GM12878 (cell line): ENCODE results near the gene LRRC40. TPM values are rescaled to one million over a fixed set of nuclear protein-coding genes. Genes with fewer than 3 reads are reported as not detected.

Experiments used
- ATAC-seq: fragments of 200-7000 bp; cut with Tn5 transposase; 3 replicates; pipeline ENCODE4 v1.9.1; 2020; ENCODE audit warnings: mild to moderate bottlenecking, moderate library complexity
- BruUV-seq: library from RNA; stranded (reverse); fragments of 400-500 nt; replicated peaks from 2 replicates; lab custom pipeline; 2021; lab: Mats Ljungman, UMichigan
- CTCF ChIA-PET: fragments of 300-600 bp; sonication (Branson Sonifier 250); formaldehyde crosslinking; extraction: SDS; loops from one replicate; lab custom pipeline; 2021; ENCODE audit warnings: inconsistent platforms; lab: Yijun Ruan, JAX
- POLR2A ChIA-PET: fragments of 350-600 bp; formaldehyde crosslinking; extraction: SDS; loops from one replicate; lab custom pipeline; 2021; ENCODE audit warnings: inconsistent platforms; lab: Charles Lee
- RAD21 ChIA-PET: fragments of 300-600 bp; sonication (Branson Sonifier 250); formaldehyde crosslinking; loops from one replicate; lab custom pipeline; 2023; ENCODE audit warnings: antibody characterized with exemption; ENCODE audit not compliant: unreplicated experiment; lab: Charles Lee
- SMC1A ChIA-PET: fragments of 300-600 bp; sonication (Branson Sonifier 250); formaldehyde crosslinking; loops from one replicate; lab custom pipeline; 2023; ENCODE audit not compliant: unreplicated experiment, uncharacterized antibody; lab: Charles Lee
- DNase-seq: peaks from one replicate; pipeline ENCODE4 v3.0.0-alpha.2; 2011; ENCODE audit warnings: low read depth, low spot score
- FAIRE-seq: peaks from 3 replicates; lab custom pipeline; 2011; peaks lifted over from hg19 to GRCh38; lab: Jason Lieb, UNC
- H2AFZ ChIP-seq: 2 replicates; pipeline ENCODE4 v1.6.0; 2011; ENCODE audit warnings: low read depth, low read length, control low read depth; ENCODE audit not compliant: control insufficient read depth
- H3K27ac ChIP-seq: 2 replicates; pipeline ENCODE4 v1.5.1; 2011; ENCODE audit warnings: control low read depth; ENCODE audit not compliant: control insufficient read depth, insufficient read depth
- H3K27me3 ChIP-seq, 2 experiments: replicated peaks in 1 of 2; 2 replicates each; pipeline versions ENCODE4 v1.6.0 to v1.6.1; 2011; ENCODE audit warnings: low read length in 1 of 2; ENCODE audit not compliant: control insufficient read depth in 2 of 2, insufficient read depth in 2 of 2
- H3K36me3 ChIP-seq, 2 experiments: 2 replicates each; pipeline ENCODE4 v1.5.1; 2011; ENCODE audit warnings: low read length in 1 of 2; ENCODE audit not compliant: control insufficient read depth in 2 of 2, insufficient read depth in 2 of 2
- H3K4me1 ChIP-seq: 2 replicates; pipeline ENCODE4 v1.6.1; 2011; ENCODE audit warnings: mild to moderate bottlenecking, low read length, moderate library complexity, mixed read lengths; ENCODE audit not compliant: control insufficient read depth, insufficient read depth
- H3K4me2 ChIP-seq: 2 replicates; pipeline ENCODE4 v1.6.0; 2011; ENCODE audit warnings: control low read depth; ENCODE audit not compliant: control insufficient read depth, insufficient read depth
- H3K4me3 ChIP-seq: fragments of 200-600 bp; sonication (generic); 2 replicates; pipeline ENCODE4 v1.5.1; 2016
- H3K79me2 ChIP-seq: 2 replicates; pipeline ENCODE4 v1.6.0; 2011; ENCODE audit warnings: low read length; ENCODE audit not compliant: control insufficient read depth, insufficient read depth
- H3K9ac ChIP-seq: 2 replicates; pipeline ENCODE4 v1.8.0; 2011; ENCODE audit warnings: low read length, control low read depth, mixed read lengths; ENCODE audit not compliant: control insufficient read depth, insufficient read depth
- H3K9me3 ChIP-seq: replicated peaks from 3 replicates; pipeline ENCODE4 v1.5.1; 2011; ENCODE audit warnings: mild to moderate bottlenecking, low read length; ENCODE audit not compliant: control insufficient read depth, insufficient read depth
- H4K20me1 ChIP-seq: 2 replicates; pipeline ENCODE4 v1.6.0; 2011; ENCODE audit not compliant: control insufficient read depth, insufficient read depth
- CBFB ChIP-seq: IDR thresholded peaks from 2 replicates; pipeline ENCODE4 v1.6.1; 2016; ENCODE audit warnings: antibody characterized with exemption, low read depth
- CREB1 ChIP-seq: IDR thresholded peaks from 2 replicates; pipeline ENCODE4 v1.6.1; 2012; ENCODE audit warnings: low read depth, mild to moderate bottlenecking, inconsistent platforms
- E2F4 ChIP-seq: IDR thresholded peaks from 2 replicates; pipeline ENCODE4 v1.6.1; 2012; ENCODE audit warnings: low read depth, low read length, improper control_type of control experiment
- ELK1 ChIP-seq: IDR thresholded peaks from 2 replicates; pipeline ENCODE4 v1.6.1; 2012; ENCODE audit warnings: low read depth, low read length, improper control_type of control experiment
- HDAC6 ChIP-seq: fragments of 200-600 bp; sonication (generic); IDR thresholded peaks from one replicate; pipeline ENCODE4 v1.8.0; 2017; ENCODE audit warnings: antibody characterized with exemption; ENCODE audit not compliant: unreplicated experiment
- IKZF2 ChIP-seq, 2 experiments: fragments of 450-650 bp; IDR thresholded peaks; 2 replicates each; pipeline ENCODE4 v1.6.1; 2017; ENCODE audit warnings: mild to moderate bottlenecking in 2 of 2, moderate library complexity in 2 of 2
- JUNB ChIP-seq: IDR thresholded peaks from 2 replicates; pipeline ENCODE4 v1.6.1; 2016; ENCODE audit warnings: antibody characterized with exemption, mild to moderate bottlenecking
- MTA2 ChIP-seq: fragments of 450-650 bp; IDR thresholded peaks from 2 replicates; pipeline ENCODE4 v1.6.1; 2016; ENCODE audit warnings: low read depth, mild to moderate bottlenecking, moderate library complexity
- NBN ChIP-seq: fragments of 450-650 bp; IDR thresholded peaks from 2 replicates; pipeline ENCODE4 v1.6.1; 2016
- PAX5 ChIP-seq: IDR thresholded peaks from 2 replicates; pipeline ENCODE4 v1.6.1; 2011; ENCODE audit warnings: low read depth, low read length, borderline replicate concordance
- PBX3 ChIP-seq: IDR thresholded peaks from 2 replicates; pipeline ENCODE4 v1.6.1; 2011; ENCODE audit warnings: mild to moderate bottlenecking, low read depth, low read length, moderate library complexity; ENCODE audit not compliant: insufficient replicate concordance
- RB1 ChIP-seq: fragments of 450-650 bp; formaldehyde crosslinking; IDR thresholded peaks from 2 replicates; pipeline ENCODE4 v1.6.1; 2017; ENCODE audit warnings: mild to moderate bottlenecking, borderline replicate concordance
- RELB ChIP-seq: fragments of 450-650 bp; IDR thresholded peaks from 2 replicates; pipeline ENCODE4 v1.6.1; 2017; ENCODE audit warnings: low read depth, mild to moderate bottlenecking, moderate library complexity
- ZNF687 ChIP-seq: fragments of 450-650 bp; IDR thresholded peaks from 2 replicates; pipeline ENCODE4 v1.6.1; 2017; ENCODE audit warnings: mild to moderate bottlenecking, moderate library complexity
- in situ Hi-C: fragments of 300-500 bp; cut with MboI; formaldehyde crosslinking; loops from 9 replicates; pipeline ENCODE4 v1.14.3; 2018; ENCODE audit warnings: mixed read lengths
- intact Hi-C: fragments of 100-400 bp; cut with micrococcal nuclease; formaldehyde crosslinking; loops from one replicate; pipeline ENCODE4 v1.14.2; 2022; ENCODE audit not compliant: unreplicated experiment
- polyA plus RNA-seq, 11 experiments: library from polyadenylated mRNA; depleted of rRNA in 4 of 11; unstranded in 6 of 11; stranded (reverse) in 5 of 11; fragments of >200 nt; fragmentation: Nextera tagmentation in 4 of 11; fragmentation: Illumina TruSeq in 1 of 11; extraction: Ambion mirVana in 4 of 11; extraction: Trizol in 1 of 11; gene quantifications; 1 replicate in 1 of 11; 2 replicates in 10 of 11; pipeline versions ENCODE4 v1.2.1 to v1.2.3, GENCODE V29; 2011 to 2016; ENCODE audit warnings: inconsistent platforms in 2 of 11, missing spikeins in 2 of 11, low read depth in 1 of 11
- total RNA-seq, 4 experiments: library from RNA; depleted of rRNA in 3 of 4; stranded (reverse); fragments of >200 nt in 3 of 4; fragmentation: Illumina TruSeq in 1 of 4; extraction: Trizol in 1 of 4; gene quantifications; 2 replicates each; pipeline versions ENCODE4 v1.2.1 to v1.2.3, GENCODE V29; 2013 to 2021

Gene LRRC40
- total and polyA plus RNA-seq, 10 of the 15 experiments (the other 5 are each of a cell fraction or from before 2014, with no cell fraction given) = 19.5 to 44.3 (median 30.9) TPM

GRCh38 chr1:70169018-70169839 is 36.1 kb downstream of the LRRC40 start (continued):
- no peak for TF ChIP-seq PBX3
- TF ChIP-seq CREB1 = no peak
- TF ChIP-seq CBFB = no peak
- TF ChIP-seq IKZF2 (IDR thresholded peaks at IDR 0.05) = peak in 1 of 2 experiments; percentile 17; a peak in 1 of 4 replicates
- no peak for TF ChIP-seq JUNB

GRCh38 chr1:70168283-70168682 is 37.1 kb downstream of the LRRC40 start:
- Histone ChIP-seq H3K27me3 (no peaks in the 10 kb centered on the region), H3K9ac (no peak overlapping the region), H3K4me2 (no peak overlapping the region), H3K27ac (no peak overlapping the region), H2AFZ (no peak overlapping the region), H3K9me3 (no peaks in the 10 kb centered on the region), H4K20me1 (no peaks in the 10 kb centered on the region), H3K79me2 (no peaks in the 10 kb centered on the region), H3K36me3 (peaks cover 0 to 1% of the 10 kb centered on the region in 2 experiments; a peak in 1 of 4 replicates), H3K4me1 (no peaks in the 10 kb centered on the region), H3K4me3 (no peak overlapping the region)
- ATAC-seq (no peak), FAIRE-seq (no peak), DNase-seq (no peak)
- no TSS peak for BruUV-seq
- CTCF ChIA-PET = interaction anchor here (1.3 to 1.7 kb wide), 2 partner anchors 14 to 35 kb away, joined by 4 to 6 read pairs; no protein-coding TSS in a partner anchor
- RAD21 ChIA-PET = no interaction called here
- SMC1A ChIA-PET = interaction anchor here (1.1 to 2.2 kb wide), 5 partner anchors 9 to 40 kb away, joined by 3 to 6 read pairs (median 3); no protein-coding TSS in a partner anchor
- POLR2A ChIA-PET = no interaction called here
- in situ Hi-C loops (no loop called here), intact Hi-C loops (no loop called here)
- TF ChIP-seq PAX5 (no peak), NBN (no peak), MTA2 (no peak), HDAC6 (no peak), RB1 (no peak), E2F4 (no peak), RELB (no peak), ELK1 (no peak), ZNF687 (no peak)
